ENCODE measurements around the gene TRA2A.

- no peak for TF ChIP-seq CTCF (IDR thresholded peaks at IDR 0.05)
- TF ChIP-seq POLR2A (IDR thresholded peaks at IDR 0.05) = no peak
These were observed 58.6 kb downstream of the TRA2A start for GRCh38 chr7:23472956-23473843.

Measured in suprapubic skin (tissue), 3 donors.